H1 (cell line): Measurements from ENCODE around the gene AVPR2. TPM values are rescaled to one million over a fixed set of nuclear protein-coding genes. Genes with fewer than 3 reads are reported as not detected.
A peak's percentile ranks its signal among the peaks of the same experiment; 100 is the strongest.

Source experiments
- CTCF ChIA-PET: fragments of 300-600 bp; sonication (Branson Sonifier 250); formaldehyde crosslinking; loops from one replicate; lab custom pipeline; 2021; ENCODE audit not compliant: partially characterized antibody; lab: Charles Lee
- POLR2A ChIA-PET: fragments of 300-600 bp; sonication (Branson Sonifier 250); formaldehyde crosslinking; loops from one replicate; lab custom pipeline; 2021; ENCODE audit warnings: inconsistent platforms; ENCODE audit not compliant: partially characterized antibody; lab: Charles Lee
- DNase-seq, 2 experiments: peaks; one replicate each; pipeline versions ENCODE4 v3.0.0 to v3.0.0-alpha.2; 2010 to 2022; ENCODE audit warnings: low spot score in 2 of 2, low read depth in 1 of 2, mixed read lengths in 1 of 2
- FAIRE-seq: peaks from 2 replicates; lab custom pipeline; 2011; peaks lifted over from hg19 to GRCh38; lab: Jason Lieb, UNC
- H2AFZ ChIP-seq: 2 replicates; pipeline ENCODE4 v1.8.1; 2012; ENCODE audit warnings: low read length, inconsistent platforms
- H2AK5ac ChIP-seq: 2 replicates; pipeline ENCODE4 v1.6.1; 2013; ENCODE audit warnings: low read depth, low read length
- H2BK120ac ChIP-seq: replicated peaks from 2 replicates; pipeline ENCODE3; 2013; ENCODE audit warnings: low read depth, low read length, inconsistent platforms
- H2BK12ac ChIP-seq: 2 replicates; pipeline ENCODE4 v1.6.1; 2013; ENCODE audit warnings: low read depth, low read length
- H2BK15ac ChIP-seq: 2 replicates; pipeline ENCODE4 v1.6.1; 2013; ENCODE audit warnings: low read length
- H2BK20ac ChIP-seq: 2 replicates; pipeline ENCODE4 v1.6.1; 2013; ENCODE audit warnings: low read length
- H2BK5ac ChIP-seq: 2 replicates; pipeline ENCODE4 v1.6.1; 2013; ENCODE audit warnings: low read depth, low read length
- H3K14ac ChIP-seq: 2 replicates; pipeline ENCODE4 v1.6.1; 2013; ENCODE audit warnings: inconsistent platforms; ENCODE audit not compliant: insufficient read length
- H3K18ac ChIP-seq: 2 replicates; pipeline ENCODE4 v1.6.1; 2013; ENCODE audit warnings: low read length; ENCODE audit errors: extremely low read depth
- H3K23ac ChIP-seq: 2 replicates; pipeline ENCODE4 v1.6.1; 2013; ENCODE audit warnings: inconsistent platforms; ENCODE audit not compliant: insufficient read length
- H3K23me2 ChIP-seq: 2 replicates; pipeline ENCODE4 v1.6.1; 2013; ENCODE audit warnings: low read depth, low read length
- H3K27ac ChIP-seq: 2 replicates; pipeline ENCODE4 v1.6.1; 2011; ENCODE audit warnings: low read depth, low read length, inconsistent platforms
- H3K27me3 ChIP-seq, 4 experiments: replicated peaks in 1 of 4; 1 replicate in 1 of 4; 2 replicates in 3 of 4; pipeline versions ENCODE4 v1.6.1 to v1.8.1; 2011 to 2013; ENCODE audit warnings: low read length in 3 of 4, mild to moderate bottlenecking in 3 of 4, inconsistent platforms in 2 of 4, mixed read lengths in 2 of 4, moderate library complexity in 1 of 4; ENCODE audit not compliant: control insufficient read depth in 3 of 4, insufficient read depth in 3 of 4; ENCODE audit errors: extremely low read depth in 1 of 4
- H3K36me3 ChIP-seq, 4 experiments: 2 replicates each; pipeline versions ENCODE4 v1.6.1 to v1.8.1; 2011 to 2013; ENCODE audit warnings: mild to moderate bottlenecking in 4 of 4, low read length in 3 of 4, moderate library complexity in 2 of 4, control low read depth in 1 of 4, inconsistent platforms in 1 of 4; ENCODE audit not compliant: insufficient read depth in 4 of 4, control insufficient read depth in 2 of 4
- H3K4ac ChIP-seq: replicated peaks from 2 replicates; pipeline ENCODE3; 2013; ENCODE audit warnings: low read length, low read depth, mixed read lengths, inconsistent platforms; ENCODE audit not compliant: insufficient read length
- H3K4me1 ChIP-seq, 4 experiments: replicated peaks in 1 of 4; 1 replicate in 1 of 4; 2 replicates in 3 of 4; pipeline versions ENCODE4 v1.6.1 to v1.8.1; 2011 to 2013; ENCODE audit warnings: low read length in 3 of 4, inconsistent platforms in 2 of 4, mixed read lengths in 1 of 4; ENCODE audit not compliant: insufficient read depth in 4 of 4, control insufficient read depth in 3 of 4
- H3K4me2 ChIP-seq, 2 experiments: 2 replicates each; pipeline versions ENCODE4 v1.6.1 to v1.8.1; 2011 to 2013; ENCODE audit warnings: low read depth in 2 of 2, low read length in 2 of 2, control low read depth in 1 of 2, inconsistent platforms in 1 of 2, mild to moderate bottlenecking in 1 of 2; ENCODE audit not compliant: insufficient read depth in 1 of 2
- H3K4me3 ChIP-seq, 4 experiments: fragments of 200-600, 300-600 bp in 1 of 4; sonication (generic), shearing (Covaris generic), sonication (Bioruptor Twin) in 1 of 4; 2 replicates each; pipeline versions ENCODE4 v1.5.1 to v1.8.1; 2011 to 2016; ENCODE audit warnings: low read length in 4 of 4, low read depth in 3 of 4, control low read depth in 2 of 4, inconsistent platforms in 2 of 4, mild to moderate bottlenecking in 2 of 4, mixed read lengths in 1 of 4, moderate library complexity in 1 of 4; ENCODE audit not compliant: insufficient read depth in 2 of 4; ENCODE audit errors: extremely low read depth in 1 of 4
- H3K56ac ChIP-seq: replicated peaks from 2 replicates; pipeline ENCODE3; 2013; ENCODE audit warnings: low read depth, mild to moderate bottlenecking, mixed read lengths, low read length, inconsistent platforms; ENCODE audit not compliant: insufficient read length
- H3K79me1 ChIP-seq: 2 replicates; pipeline ENCODE4 v1.6.1; 2013; ENCODE audit warnings: low read depth, low read length, control low read depth
- H3K79me2 ChIP-seq, 2 experiments: 2 replicates each; pipeline versions ENCODE4 v1.6.1 to v1.8.1; 2012 to 2013; ENCODE audit warnings: low read length in 2 of 2, mild to moderate bottlenecking in 2 of 2, inconsistent platforms in 1 of 2; ENCODE audit not compliant: insufficient read depth in 2 of 2, control insufficient read depth in 1 of 2
- H3K9ac ChIP-seq, 4 experiments: replicated peaks in 1 of 4; 1 replicate in 1 of 4; 2 replicates in 3 of 4; pipeline versions ENCODE4 v1.6.1 to v1.8.1; 2011 to 2013; ENCODE audit warnings: low read depth in 3 of 4, low read length in 3 of 4, control low read depth in 2 of 4, mild to moderate bottlenecking in 2 of 4, moderate library complexity in 2 of 4, inconsistent platforms in 1 of 4; ENCODE audit errors: extremely low read depth in 1 of 4
- H3K9me3 ChIP-seq, 2 experiments: 2 replicates each; pipeline versions ENCODE4 v1.6.1 to v1.8.1; 2012 to 2013; ENCODE audit warnings: mild to moderate bottlenecking in 2 of 2, moderate library complexity in 2 of 2, control low read depth in 1 of 2, inconsistent platforms in 1 of 2, low read depth in 1 of 2, low read length in 1 of 2, mixed read lengths in 1 of 2; ENCODE audit not compliant: insufficient read depth in 2 of 2
- H4K20me1 ChIP-seq, 2 experiments: replicated peaks in 1 of 2; 2 replicates each; pipeline versions ENCODE3 to v1.8.1; 2011 to 2013; ENCODE audit warnings: inconsistent platforms in 2 of 2, low read length in 2 of 2, mild to moderate bottlenecking in 1 of 2; ENCODE audit not compliant: insufficient read depth in 2 of 2, control insufficient read depth in 1 of 2
- H4K5ac ChIP-seq: 2 replicates; pipeline ENCODE4 v1.6.1; 2013; ENCODE audit warnings: low read length, low read depth, mixed read lengths, inconsistent platforms; ENCODE audit not compliant: insufficient read length
- H4K8ac ChIP-seq: 2 replicates; pipeline ENCODE4 v1.8.0; 2013; ENCODE audit warnings: mild to moderate bottlenecking, moderate library complexity, low read length, inconsistent platforms; ENCODE audit not compliant: insufficient read depth; ENCODE audit errors: extremely low read depth
- H4K91ac ChIP-seq: replicated peaks from 2 replicates; pipeline ENCODE3; 2013; ENCODE audit warnings: low read length, mixed read lengths, inconsistent platforms; ENCODE audit not compliant: insufficient read length
- CHD1 ChIP-seq: IDR thresholded peaks from 2 replicates; pipeline ENCODE4 v1.6.1; 2012; ENCODE audit warnings: low read depth, low read length, improper control_type of control experiment
- CTBP2 ChIP-seq: IDR thresholded peaks from 2 replicates; pipeline ENCODE4 v1.7.0; 2011; ENCODE audit warnings: borderline replicate concordance, mild to moderate bottlenecking, moderate library complexity, mixed read lengths, low read length; ENCODE audit not compliant: insufficient read depth, insufficient read length
- CTCF ChIP-seq, 3 experiments: IDR thresholded peaks; 1 replicate in 2 of 3; 2 replicates in 1 of 3; pipeline versions ENCODE4 v1.5.1 to v1.6.1; 2011; ENCODE audit warnings: low read length in 3 of 3, mild to moderate bottlenecking in 3 of 3, inconsistent platforms in 2 of 3, low read depth in 1 of 3, moderate library complexity in 1 of 3; ENCODE audit not compliant: insufficient read depth in 1 of 3; ENCODE audit errors: control extremely low read depth in 1 of 3
- EZH2 ChIP-seq: fragments of 200-600 bp; sonication (generic); IDR thresholded peaks from 2 replicates; pipeline ENCODE4 v1.7.1; 2012; ENCODE audit warnings: low read depth, mild to moderate bottlenecking, moderate library complexity, low read length, inconsistent platforms; ENCODE audit not compliant: severe bottlenecking
- KDM1A ChIP-seq: fragments of 200-600, 300-600 bp; sonication (generic); IDR thresholded peaks from 2 replicates; pipeline ENCODE4 v1.7.1; 2016; ENCODE audit warnings: mild to moderate bottlenecking, low read length, borderline replicate concordance
- POLR2A ChIP-seq, 2 experiments: IDR thresholded peaks; 1 replicate in 1 of 2; 2 replicates in 1 of 2; pipeline ENCODE4 v1.6.1; 2011; ENCODE audit warnings: low read depth in 2 of 2, low read length in 2 of 2, mild to moderate bottlenecking in 2 of 2; ENCODE audit errors: control extremely low read depth in 1 of 2
- RAD21 ChIP-seq, 2 experiments: IDR thresholded peaks in 1 of 2; conservative IDR thresholded peaks in 1 of 2; 2 replicates each; pipeline ENCODE4 v1.6.1; 2011; ENCODE audit warnings: low read depth in 2 of 2, low read length in 2 of 2, improper control_type of control experiment in 1 of 2, inconsistent platforms in 1 of 2, mild to moderate bottlenecking in 1 of 2, moderate library complexity in 1 of 2
- RFX5 ChIP-seq: IDR thresholded peaks from 2 replicates; pipeline ENCODE4 v1.6.1; 2011; ENCODE audit warnings: low read depth, low read length, improper control_type of control experiment, borderline replicate concordance
- WGBS, 2 experiments: shearing (Covaris generic) in 1 of 2; methylation state at CpG; one replicate each; pipeline versions ENCODE4 v1.1.6 to v1.1.7; 2013 to 2015; ENCODE audit warnings: low lambda C conversion rate in 2 of 2, mixed read lengths in 2 of 2, inconsistent platforms in 1 of 2, low coverage in 1 of 2, missing lambda C conversion rate in 1 of 2; ENCODE audit not compliant: insufficient replicate concordance in 2 of 2, insufficient coverage in 1 of 2, insufficient read length in 1 of 2; ENCODE audit errors: extremely low coverage in 1 of 2, missing lambda C conversion rate in 1 of 2; 5-methylcytosine and 5-hydroxymethylcytosine counted together
- polyA plus RNA-seq, 7 experiments: library from polyadenylated mRNA; depleted of rRNA in 3 of 7; stranded (reverse) in 5 of 7; unstranded in 2 of 7; fragments of >200 nt in 5 of 7; fragments of 200-250 nt in 2 of 7; gene quantifications; 1 replicate in 5 of 7; 2 replicates in 1 of 7; 4 replicates in 1 of 7; pipeline versions ENCODE4 v1.2.1 to v1.2.3, GENCODE V29; 2011 to 2013; ENCODE audit warnings: missing spikeins in 2 of 7, mixed read lengths in 2 of 7
- total RNA-seq: library from RNA; stranded (reverse); fragmentation: NEBNext Ultra II Directional; extraction: Animal tissue kit (Norgen Biotek cat#: 25700); gene quantifications from 2 replicates; pipeline ENCODE4 v1.2.1, GENCODE V29; 2021

Gene AVPR2
- total and polyA plus RNA-seq, 2 of the 8 experiments (the other 6 are each of a cell fraction or from before 2014, with no cell fraction given): 0.09 TPM; not detected in 1

GRCh38 chrX:153870791-153871360, 33.6 kb upstream of the AVPR2 start:
- Histone ChIP-seq H3K4me3 (no peak overlapping the region), H3K4me1 (peaks cover 0 to 12% (median 3%) of the 10 kb centered on the region in 4 experiments; a peak in 6 of 7 replicates), H3K36me3 (peaks cover 0 to 18% (median under 1%) of the 10 kb centered on the region in 4 experiments; a peak in 1 of 8 replicates), H2BK20ac (no peak overlapping the region), H3K23me2 (no peaks in the 10 kb centered on the region), H3K79me1 (no peaks in the 10 kb centered on the region), H3K4me2 (no peak overlapping the region), H3K18ac (no peak overlapping the region), H4K8ac (no peak overlapping the region), H3K27ac (no peak overlapping the region), H3K56ac (no peak overlapping the region), H3K4ac (no peak overlapping the region), H2BK12ac (no peak overlapping the region), H3K14ac (no peak overlapping the region), H3K9ac (no peak overlapping the region), H2AK5ac (no peak overlapping the region), H3K79me2 (no peaks in the 10 kb centered on the region), H2BK120ac (no peak overlapping the region), H3K9me3 (no peaks in the 10 kb centered on the region), H2AFZ (no peak overlapping the region), H3K23ac (no peak overlapping the region), H4K20me1 (peaks cover 2 to 9% of the 10 kb centered on the region in 2 experiments), H4K5ac (no peak overlapping the region), H2BK5ac (no peak overlapping the region), H2BK15ac (no peak overlapping the region), H4K91ac (no peak overlapping the region), H3K27me3 (no peaks in the 10 kb centered on the region; a peak in 1 of 7 replicates)
- DNase-seq: no peak
- POLR2A ChIA-PET: interaction anchor here (1.3 kb wide), 1 partner anchor 36 kb away, joined by 5 read pairs; no protein-coding TSS in a partner anchor
- peak in 1 of 2 experiments; percentile 25; a peak in 1 of 4 replicates for TF ChIP-seq RAD21 (IDR thresholded peaks at IDR 0.05 in 1 of 2, conservative IDR thresholded peaks at IDR 0.05 in 1 of 2; ENCODE audit: low read depth in 2 of 2, low read length in 2 of 2)
- no peak for TF ChIP-seq POLR2A (IDR thresholded peaks at IDR 0.05; ENCODE audit: control extremely low read depth in 1 of 2, low read depth in 2 of 2, low read length in 2 of 2)
- TF ChIP-seq RFX5: no peak
- TF ChIP-seq CHD1: no peak
- TF ChIP-seq CTCF (IDR thresholded peaks at IDR 0.05; ENCODE audit: control extremely low read depth in 1 of 3, insufficient read depth in 1 of 3, low read depth in 1 of 3, low read length in 3 of 3): peak in 2 of 3 experiments; percentile 16 to 28; a peak in 2 of 4 replicates
- no peak for TF ChIP-seq EZH2
- no peak for TF ChIP-seq KDM1A
- no peak for TF ChIP-seq CTBP2
- FAIRE-seq: no peak
- WGBS, 2 experiments: 94% methylated on average over 6 of the region's 21 CpGs; no CpG with 5 or more reads in 1 of the 2 experiments
- CTCF ChIA-PET: interaction anchor here (1.2 to 1.5 kb wide), 2 partner anchors 14 to 52 kb away, joined by 3 to 4 read pairs; no protein-coding TSS in a partner anchor
